Measurements from ENCODE around the gene NRIP2. TPM values are rescaled to one million over a fixed set of nuclear protein-coding genes. Genes with fewer than 3 reads are reported as not detected.

NRIP2 gene
- total RNA-seq, 1 donor from 2014 or later: 1.2 TPM

DNA sequence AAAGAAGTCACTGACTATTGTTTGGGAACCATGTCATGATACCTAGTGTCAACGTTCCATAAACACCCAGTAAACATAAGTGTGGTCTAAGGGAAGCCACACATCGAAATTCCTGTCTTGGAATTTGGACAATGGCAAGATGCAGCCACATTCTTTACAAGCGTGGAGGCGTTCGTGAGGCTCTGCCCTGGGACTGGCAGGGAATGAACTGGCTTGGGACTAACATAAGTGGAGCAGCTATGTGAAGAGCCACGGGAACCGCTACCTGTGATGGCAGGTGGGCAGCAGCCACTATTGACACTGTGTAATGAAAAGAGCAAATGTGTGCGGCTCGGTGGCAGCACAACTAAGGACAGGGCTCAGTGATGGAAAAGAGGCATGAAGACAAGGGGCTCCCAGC is 10.0 kb upstream of the NRIP2 start:
- DNase-seq (ENCODE audit: extremely low spot score in 2 of 2): no peak
- Histone ChIP-seq H3K27ac (peak overlapping the region; percentile 6), H3K36me3 (no peaks in the 10 kb centered on the region), H3K9me3 (no peaks in the 10 kb centered on the region), H3K4me3 (no peak overlapping the region), H3K27me3 (no peaks in the 10 kb centered on the region), H3K4me1 (no peaks in the 10 kb centered on the region)
- intact Hi-C loops (cut with DNase I): no loop called here
- no peak for TF ChIP-seq POLR2AphosphoS5 (IDR thresholded peaks at IDR 0.05; ENCODE audit: insufficient read depth in 1 of 2, low read depth in 1 of 2)

DNA sequence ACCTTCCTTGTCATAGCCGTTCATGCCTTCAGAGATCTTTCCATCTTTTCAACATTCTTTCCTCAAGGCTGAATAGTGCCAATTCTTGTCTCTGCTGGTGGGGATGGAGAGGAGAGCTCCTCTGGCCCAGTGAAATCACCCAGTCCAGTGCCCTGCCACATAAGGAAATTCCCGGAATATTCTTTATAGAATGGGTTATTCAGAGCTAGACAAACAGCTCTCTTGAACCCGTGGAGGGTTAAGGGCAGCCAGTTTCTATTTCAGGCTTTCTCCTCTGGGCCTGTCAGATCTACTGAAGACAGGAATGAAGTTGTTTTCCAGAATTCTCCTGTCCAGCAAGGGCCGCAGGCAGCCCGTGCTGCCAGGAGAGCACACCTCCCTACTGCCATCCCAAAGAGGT is 8.1 kb upstream of the NRIP2 start:
- peak overlapping the region; percentile 46 for H3K27ac ChIP-seq
- no peak for TF ChIP-seq POLR2A (IDR thresholded peaks at IDR 0.05)
- peak in 1 of 2 donors; percentile 26 for TF ChIP-seq POLR2AphosphoS5 (IDR thresholded peaks at IDR 0.05; ENCODE audit: insufficient read depth in 1 of 2, low read depth in 1 of 2)
- H3K27me3 ChIP-seq: no peaks in the 10 kb centered on the region
- H3K4me3 ChIP-seq: no peak overlapping the region
- intact Hi-C loops (cut with DNase I): no loop called here
- no peaks in the 10 kb centered on the region for H3K4me1 ChIP-seq
- H3K9me3 ChIP-seq: no peaks in the 10 kb centered on the region
- DNase-seq (ENCODE audit: extremely low spot score in 2 of 2): peak in 1 of 2 donors; percentile 40
- H3K36me3 ChIP-seq: no peaks in the 10 kb centered on the region

DNA sequence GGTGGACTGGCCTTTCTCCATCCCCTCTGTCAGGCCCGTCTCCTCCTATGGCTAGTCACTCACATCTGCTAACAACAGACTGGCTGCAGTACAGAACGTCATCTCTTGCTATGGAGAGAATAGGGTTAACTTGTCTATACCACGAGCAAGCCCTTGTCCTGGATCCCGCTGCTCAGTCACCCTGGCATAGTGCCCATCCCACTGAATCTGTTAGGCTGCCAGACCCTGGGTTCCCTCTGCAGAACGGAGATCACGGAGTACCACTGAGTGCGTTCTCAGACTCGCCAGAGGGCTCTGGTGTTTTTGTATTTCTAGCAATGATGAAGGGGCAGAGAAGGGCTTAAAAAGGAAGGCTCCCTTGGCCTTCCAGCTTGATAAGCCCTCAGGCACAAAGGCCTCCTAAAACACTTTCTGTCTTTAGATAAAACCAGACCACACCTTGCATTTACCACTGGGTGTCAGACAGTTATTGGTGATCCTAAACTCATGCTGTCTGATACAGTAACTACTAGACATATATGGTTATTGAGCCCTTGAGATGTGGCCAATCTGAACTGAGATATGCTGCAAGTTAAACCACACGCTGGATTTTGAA is 6.3 kb upstream of the NRIP2 start:
- Histone ChIP-seq H3K27me3 (no peaks in the 10 kb centered on the region), H3K9me3 (no peaks in the 10 kb centered on the region), H3K4me3 (no peak overlapping the region), H3K4me1 (no peaks in the 10 kb centered on the region), H3K27ac (no peak overlapping the region), H3K36me3 (no peaks in the 10 kb centered on the region)
- TF ChIP-seq, protein P1, sequence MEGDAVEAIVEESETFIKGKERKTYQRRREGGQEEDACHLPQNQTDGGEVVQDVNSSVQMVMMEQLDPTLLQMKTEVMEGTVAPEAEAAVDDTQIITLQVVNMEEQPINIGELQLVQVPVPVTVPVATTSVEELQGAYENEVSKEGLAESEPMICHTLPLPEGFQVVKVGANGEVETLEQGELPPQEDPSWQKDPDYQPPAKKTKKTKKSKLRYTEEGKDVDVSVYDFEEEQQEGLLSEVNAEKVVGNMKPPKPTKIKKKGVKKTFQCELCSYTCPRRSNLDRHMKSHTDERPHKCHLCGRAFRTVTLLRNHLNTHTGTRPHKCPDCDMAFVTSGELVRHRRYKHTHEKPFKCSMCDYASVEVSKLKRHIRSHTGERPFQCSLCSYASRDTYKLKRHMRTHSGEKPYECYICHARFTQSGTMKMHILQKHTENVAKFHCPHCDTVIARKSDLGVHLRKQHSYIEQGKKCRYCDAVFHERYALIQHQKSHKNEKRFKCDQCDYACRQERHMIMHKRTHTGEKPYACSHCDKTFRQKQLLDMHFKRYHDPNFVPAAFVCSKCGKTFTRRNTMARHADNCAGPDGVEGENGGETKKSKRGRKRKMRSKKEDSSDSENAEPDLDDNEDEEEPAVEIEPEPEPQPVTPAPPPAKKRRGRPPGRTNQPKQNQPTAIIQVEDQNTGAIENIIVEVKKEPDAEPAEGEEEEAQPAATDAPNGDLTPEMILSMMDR (IDR thresholded peaks at IDR 0.05): no peak
- TF ChIP-seq POLR2AphosphoS5 (IDR thresholded peaks at IDR 0.05; ENCODE audit: insufficient read depth in 1 of 2, low read depth in 1 of 2) (no peak), POLR2A (IDR thresholded peaks at IDR 0.05) (no peak)
- intact Hi-C loops (cut with DNase I): no loop called here
- no peak for DNase-seq (ENCODE audit: extremely low spot score in 2 of 2)

DNA sequence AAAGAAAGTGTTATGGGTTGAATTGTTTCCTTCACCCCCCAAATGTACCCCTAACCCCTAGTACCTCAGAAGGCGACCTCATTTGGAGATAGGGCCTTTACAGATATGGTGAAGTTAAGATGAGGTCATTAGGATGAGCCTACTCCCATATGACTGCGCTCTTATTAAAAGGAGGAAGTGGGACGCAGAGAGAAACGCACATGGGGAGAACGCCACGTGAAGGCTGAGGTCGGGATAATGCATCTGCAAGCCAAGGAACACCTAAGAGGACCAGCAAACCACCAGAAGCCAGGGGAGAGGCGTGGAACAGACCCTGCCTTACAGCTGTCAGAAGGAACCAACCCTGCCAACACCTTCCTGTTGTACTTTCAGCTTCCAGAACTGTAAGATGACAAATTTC is 1.7 kb upstream of the NRIP2 start:
- no peak for TF ChIP-seq POLR2A (IDR thresholded peaks at IDR 0.05)
- TF ChIP-seq POLR2AphosphoS5 (IDR thresholded peaks at IDR 0.05; ENCODE audit: insufficient read depth in 1 of 2, low read depth in 1 of 2): no peak
- TF ChIP-seq, protein P1 (IDR thresholded peaks at IDR 0.05): no peak
- no peaks in the 10 kb centered on the region for H3K36me3 ChIP-seq

DNA sequence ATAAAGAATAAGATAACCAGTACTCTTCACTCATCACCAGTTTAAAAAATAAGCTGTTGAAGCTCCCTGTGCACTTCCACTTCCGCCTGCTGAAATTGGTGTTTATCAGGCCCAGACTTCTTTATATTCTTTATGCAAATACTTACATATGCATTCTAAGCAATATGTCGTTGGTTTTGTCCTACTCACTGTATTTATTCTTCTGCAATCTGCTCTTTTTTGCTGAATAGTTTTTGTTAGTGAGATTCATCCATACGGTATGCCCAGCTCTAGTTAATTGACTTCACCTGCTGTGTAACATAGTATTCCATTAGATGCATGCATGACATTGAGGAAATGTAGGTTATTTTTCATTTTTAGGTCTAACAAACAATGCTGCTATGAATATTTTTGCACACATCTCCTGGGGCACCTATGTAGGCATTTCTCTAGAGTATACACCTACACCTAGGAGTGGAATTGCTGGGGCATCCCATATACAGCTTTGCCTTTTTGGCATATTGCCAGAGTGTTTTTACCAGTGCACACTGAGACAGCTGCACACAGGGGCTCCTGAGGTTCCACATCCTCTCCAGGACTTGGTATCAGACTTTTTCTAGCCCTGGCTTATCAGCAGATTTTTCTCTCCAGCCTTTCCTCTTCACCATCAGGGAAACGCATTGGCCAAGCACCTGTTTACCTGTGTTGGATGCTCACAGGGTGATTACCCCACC is 1.0 kb upstream of the NRIP2 start:
- H3K27ac ChIP-seq: no peak overlapping the region
- peak in 1 of 2 donors; percentile 52 for DNase-seq (ENCODE audit: extremely low spot score in 2 of 2)
- intact Hi-C loops (cut with DNase I): no loop called here
- TF ChIP-seq POLR2A (IDR thresholded peaks at IDR 0.05): no peak
- no peak for TF ChIP-seq POLR2AphosphoS5 (IDR thresholded peaks at IDR 0.05; ENCODE audit: insufficient read depth in 1 of 2, low read depth in 1 of 2)
- TF ChIP-seq, protein P1 (IDR thresholded peaks at IDR 0.05): no peak
- H3K36me3 ChIP-seq: no peaks in the 10 kb centered on the region
- no peaks in the 10 kb centered on the region for H3K9me3 ChIP-seq
- H3K4me3 ChIP-seq: no peak overlapping the region
- peaks cover 21% of the 10 kb centered on the region for H3K4me1 ChIP-seq
- H3K27me3 ChIP-seq: no peaks in the 10 kb centered on the region

More for the DNA sequence above, 1.7 kb upstream of the NRIP2 start:
- no peaks in the 10 kb centered on the region for H3K9me3 ChIP-seq
- H3K27me3 ChIP-seq: no peaks in the 10 kb centered on the region
- no peak overlapping the region for H3K4me3 ChIP-seq
- no peak for DNase-seq (ENCODE audit: extremely low spot score in 2 of 2)
- intact Hi-C loops (cut with DNase I): no loop called here
- H3K4me1 ChIP-seq: peaks cover 21% of the 10 kb centered on the region
- H3K27ac ChIP-seq: no peak overlapping the region

DNA sequence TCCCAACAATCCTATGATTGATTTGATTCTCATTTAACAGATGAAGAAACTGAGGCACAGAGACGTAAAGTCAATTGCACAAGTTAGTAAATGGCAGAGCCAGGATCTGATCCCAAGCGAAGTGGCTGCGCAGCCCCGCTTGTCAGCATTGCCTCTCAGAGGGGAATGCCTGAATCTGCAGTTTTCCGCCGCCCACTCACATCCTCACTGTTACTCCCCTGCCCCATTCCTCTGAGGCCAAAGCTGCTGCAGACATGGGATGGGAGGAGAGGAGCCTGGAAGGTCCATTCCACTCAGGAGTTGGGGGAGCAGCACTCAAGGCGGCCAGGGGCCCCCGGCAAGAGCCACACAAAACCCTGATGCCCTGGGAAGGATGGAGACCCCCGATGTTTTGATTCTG is 1.0 kb downstream of the NRIP2 start:
- H3K27ac ChIP-seq: peak overlapping the region; percentile 7
- H3K4me1 ChIP-seq: peaks cover 21% of the 10 kb centered on the region
- H3K9me3 ChIP-seq: no peaks in the 10 kb centered on the region
- peak overlapping the region; percentile 31 to 34 for H3K4me3 ChIP-seq
- no peak for DNase-seq (ENCODE audit: extremely low spot score in 2 of 2)
- no peak for TF ChIP-seq POLR2AphosphoS5 (IDR thresholded peaks at IDR 0.05; ENCODE audit: insufficient read depth in 1 of 2, low read depth in 1 of 2)
- intact Hi-C loops (cut with DNase I): no loop called here
- H3K36me3 ChIP-seq: peaks cover 0 to 12% of the 10 kb centered on the region in 2 donors
- no peaks in the 10 kb centered on the region for H3K27me3 ChIP-seq
